Fibroblast of lung (primary cell): ENCODE data around the gene ARHGEF26.

Source experiments
- CTCF ChIP-seq, 2 donors: IDR thresholded peaks in 1 of 2; conservative IDR thresholded peaks in 1 of 2; 1 replicate in 1 of 2; 2 replicates in 1 of 2; pipeline ENCODE4 v1.5.1; 2011 to 2012; ENCODE audit warnings: low read length in 2 of 2, control low read depth in 1 of 2, inconsistent platforms in 1 of 2, low read depth in 1 of 2, mild to moderate bottlenecking in 1 of 2
- EZH2 ChIP-seq: IDR thresholded peaks from 2 replicates; pipeline ENCODE4 v1.5.1; 2012; ENCODE audit warnings: low read length, control low read depth, mild to moderate bottlenecking; ENCODE audit errors: missing control alignments

- TF ChIP-seq CTCF (conservative IDR thresholded peaks at IDR 0.05 in 1 of 2, IDR thresholded peaks at IDR 0.05 in 1 of 2; ENCODE audit: low read depth in 1 of 2, low read length in 2 of 2), result no peak
- TF ChIP-seq EZH2, result no peak
Measured at GRCh38 chr3:154178172-154178571, 57.0 kb downstream of the ARHGEF26 start.
